HepG2 (cell line): ENCODE measurements around the gene CNMD.

Experiments
- HCFC1 ChIP-seq: fragments of 150-350 bp; IDR thresholded peaks from 2 replicates; pipeline ENCODE4 v1.6.1; 2014; ENCODE audit warnings: low read depth, low read length
- HNRNPK ChIP-seq: fragments of 200-400 bp; formaldehyde crosslinking; IDR thresholded peaks from 2 replicates; pipeline ENCODE4 v1.6.1; 2018; ENCODE audit warnings: low read length, low read depth, moderate library complexity, mild to moderate bottlenecking; ENCODE audit not compliant: poor library complexity, severe bottlenecking
- RFX3 ChIP-seq: IDR thresholded peaks from 2 replicates; pipeline ENCODE4 v1.6.1; 2016; ENCODE audit warnings: missing biosample characterization, missing genetic modification reagents
- ZNF33B ChIP-seq: sonication (generic); formaldehyde crosslinking; IDR thresholded peaks from 2 replicates; pipeline ENCODE4 v1.5.1; 2020; ENCODE audit warnings: mild to moderate bottlenecking, missing genetic modification reagents
- ZNF382 ChIP-seq: sonication (generic); formaldehyde crosslinking; IDR thresholded peaks from 2 replicates; pipeline ENCODE4 v1.5.0; 2020; ENCODE audit warnings: missing genetic modification reagents, mild to moderate bottlenecking, borderline replicate concordance
- ZNF605 ChIP-seq: sonication (generic); formaldehyde crosslinking; IDR thresholded peaks from 2 replicates; pipeline ENCODE4 v1.8.0; 2022; ENCODE audit warnings: mild to moderate bottlenecking, missing genetic modification reagents
- ZNF780A ChIP-seq: sonication (generic); formaldehyde crosslinking; IDR thresholded peaks from 2 replicates; pipeline ENCODE4 v1.8.0; 2022; ENCODE audit warnings: mild to moderate bottlenecking, missing genetic modification reagents, moderate library complexity
- TF ChIP-seq, protein P1 (sequence below): sonication (generic); formaldehyde crosslinking; IDR thresholded peaks from 2 replicates; pipeline ENCODE4 v1.5.0; 2020; ENCODE audit warnings: mild to moderate bottlenecking, missing genetic modification reagents, moderate library complexity

DNA sequence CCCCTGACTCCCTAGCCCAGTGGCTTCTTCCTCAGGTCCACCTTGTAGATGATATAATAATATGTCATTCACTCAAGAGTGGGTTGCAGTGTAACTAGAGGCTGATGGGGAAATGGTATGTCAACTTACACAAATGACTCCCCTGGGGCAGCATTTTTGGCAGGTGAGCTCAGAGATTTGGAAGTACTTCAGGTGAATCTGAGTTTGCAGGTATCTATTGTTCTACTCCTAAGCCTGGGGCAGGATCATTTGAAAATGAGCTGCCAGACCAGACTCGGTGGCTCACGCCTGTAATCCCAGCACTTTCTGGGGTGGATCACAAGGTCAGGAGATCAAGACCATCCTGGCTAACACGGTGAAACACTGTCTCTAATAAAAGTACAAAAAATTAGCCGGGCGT is 11.6 kb upstream of the CNMD start:
- TF ChIP-seq ZNF382 (CRISPR knock-in tag) (no peak), ZNF605 (CRISPR knock-in tag) (no peak), ZNF33B (CRISPR knock-in tag) (no peak), RFX3 (CRISPR knock-in tag) (no peak), HCFC1 (no peak), HNRNPK (no peak), ZNF780A (no peak)
- TF ChIP-seq, protein P1, sequence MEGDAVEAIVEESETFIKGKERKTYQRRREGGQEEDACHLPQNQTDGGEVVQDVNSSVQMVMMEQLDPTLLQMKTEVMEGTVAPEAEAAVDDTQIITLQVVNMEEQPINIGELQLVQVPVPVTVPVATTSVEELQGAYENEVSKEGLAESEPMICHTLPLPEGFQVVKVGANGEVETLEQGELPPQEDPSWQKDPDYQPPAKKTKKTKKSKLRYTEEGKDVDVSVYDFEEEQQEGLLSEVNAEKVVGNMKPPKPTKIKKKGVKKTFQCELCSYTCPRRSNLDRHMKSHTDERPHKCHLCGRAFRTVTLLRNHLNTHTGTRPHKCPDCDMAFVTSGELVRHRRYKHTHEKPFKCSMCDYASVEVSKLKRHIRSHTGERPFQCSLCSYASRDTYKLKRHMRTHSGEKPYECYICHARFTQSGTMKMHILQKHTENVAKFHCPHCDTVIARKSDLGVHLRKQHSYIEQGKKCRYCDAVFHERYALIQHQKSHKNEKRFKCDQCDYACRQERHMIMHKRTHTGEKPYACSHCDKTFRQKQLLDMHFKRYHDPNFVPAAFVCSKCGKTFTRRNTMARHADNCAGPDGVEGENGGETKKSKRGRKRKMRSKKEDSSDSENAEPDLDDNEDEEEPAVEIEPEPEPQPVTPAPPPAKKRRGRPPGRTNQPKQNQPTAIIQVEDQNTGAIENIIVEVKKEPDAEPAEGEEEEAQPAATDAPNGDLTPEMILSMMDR (CRISPR knock-in tag), result no peak
